GM21737 (cell line): ENCODE data around the gene EEIG2.
"Not testable (repeated sequence)": the region's sequence is repeated elsewhere in the genome, so short reads cannot be mapped to it uniquely, and the experiment has no call there.

ENCODE experiments used
- ATAC-seq: cut with Tn5 transposase; IDR thresholded peaks from one replicate; pipeline ENCODE4 v1.9.1; 2021; ENCODE audit warnings: mild to moderate bottlenecking, moderate library complexity; ENCODE audit not compliant: unreplicated experiment

Gene EEIG2

DNA sequence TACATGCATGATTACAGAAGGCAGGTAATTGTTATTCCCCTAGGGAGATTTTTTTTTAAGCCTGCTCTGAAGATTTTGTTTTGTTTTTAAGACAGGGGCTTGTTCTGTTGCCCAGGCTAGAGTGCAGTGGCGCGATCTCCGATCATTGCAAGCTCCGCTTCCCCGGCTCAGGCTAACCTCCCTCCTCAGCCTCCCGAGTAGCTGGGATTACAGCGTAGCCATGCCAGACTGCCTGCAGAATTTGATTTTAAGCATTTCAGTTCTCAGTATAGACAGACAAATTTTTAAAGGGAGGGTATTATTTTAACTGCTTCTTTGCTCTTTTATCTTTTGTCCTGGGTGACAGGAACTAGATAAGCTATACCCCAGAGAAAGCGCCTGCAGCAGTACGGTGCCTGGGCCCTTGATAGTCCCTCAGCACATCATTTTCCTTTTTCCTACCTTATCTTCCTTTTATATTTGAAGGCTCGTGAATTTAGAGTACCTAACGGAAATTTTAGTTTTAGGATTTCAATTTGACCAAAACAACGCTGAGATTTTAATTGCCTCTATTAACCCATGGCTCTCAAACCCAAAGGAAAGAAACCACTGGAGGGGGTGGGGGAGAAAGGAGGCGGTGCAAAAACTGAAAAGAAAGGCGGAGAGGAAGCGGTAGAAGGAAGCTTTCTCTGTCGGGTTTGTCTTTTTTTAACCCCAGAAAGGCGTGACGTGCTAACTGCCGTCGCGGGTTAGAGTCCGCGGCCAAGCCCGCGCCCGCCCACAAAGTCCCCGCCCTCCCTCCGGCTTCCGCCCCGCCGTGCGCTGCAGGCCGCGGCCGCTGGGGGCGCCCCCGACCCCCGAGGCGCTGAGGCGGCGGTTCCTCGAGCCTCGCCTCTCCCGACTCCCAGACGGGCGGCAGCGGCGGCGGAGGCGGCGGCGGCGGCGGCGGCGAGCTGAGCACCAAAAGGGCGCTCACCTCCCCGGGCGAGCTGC, at the start of gene EEIG2:
Gene EEIG2 (plus strand): TSS at position 886 of the 972 bp plus-strand sequence. CDS start 329 bp downstream, outside the sequence.
- peak; percentile 75 for ATAC-seq

DNA sequence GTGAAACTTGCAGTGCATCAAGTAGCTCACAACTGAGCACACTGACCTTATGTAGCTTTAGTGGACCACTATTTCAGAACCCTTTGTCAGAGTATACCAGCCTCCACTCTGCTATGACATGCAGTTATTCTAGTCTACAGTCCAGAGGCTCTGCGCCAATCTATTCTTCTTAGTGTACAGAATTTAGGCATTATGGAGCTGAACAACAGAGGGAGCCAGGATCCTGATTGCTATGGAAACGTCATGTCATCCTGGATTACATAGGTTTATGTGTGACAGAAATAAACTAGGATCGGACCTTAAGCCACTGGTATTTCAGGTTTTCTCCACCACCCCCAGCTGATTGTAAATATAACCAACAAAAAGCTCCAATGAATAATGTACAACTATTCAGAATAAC, 48.1 kb upstream of the EEIG2 start:
- ATAC-seq, result no peak

DNA sequence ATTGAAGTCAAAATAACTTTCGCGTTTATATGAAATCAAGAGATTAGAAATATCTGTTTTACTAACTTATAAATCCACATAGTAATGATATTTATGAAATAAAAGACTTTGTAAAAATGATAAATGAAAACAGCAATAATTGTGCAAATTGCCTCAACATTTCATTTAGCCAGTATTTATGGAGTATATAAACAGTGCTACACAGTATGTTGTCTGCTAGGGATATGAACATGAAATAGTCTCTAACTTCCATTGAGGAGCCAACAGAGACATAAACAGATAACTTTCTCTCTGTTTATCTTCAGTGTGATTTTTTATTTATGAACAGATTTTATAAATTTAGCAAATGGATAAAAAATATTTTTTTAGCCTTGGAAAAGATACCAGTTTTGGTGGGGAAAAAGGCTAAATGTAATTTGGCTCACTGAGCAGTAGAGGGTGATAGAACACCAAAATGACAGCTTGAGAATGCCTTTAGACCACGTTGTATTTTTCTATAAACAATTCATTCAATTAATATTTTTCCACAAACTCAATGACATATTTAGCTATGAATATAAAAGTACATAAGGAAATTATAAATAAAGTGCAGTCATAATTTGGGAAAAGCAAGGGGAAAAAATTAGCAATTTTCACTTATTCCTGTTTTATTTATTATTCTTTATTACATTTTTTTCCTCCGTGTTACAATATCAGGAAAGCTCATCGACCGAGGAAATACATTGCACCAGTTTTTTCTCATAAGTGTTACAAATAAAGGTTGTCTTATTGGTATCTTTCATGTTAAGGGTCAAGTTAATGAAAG, 47.5 kb upstream of the EEIG2 start:
- no peak for ATAC-seq

DNA sequence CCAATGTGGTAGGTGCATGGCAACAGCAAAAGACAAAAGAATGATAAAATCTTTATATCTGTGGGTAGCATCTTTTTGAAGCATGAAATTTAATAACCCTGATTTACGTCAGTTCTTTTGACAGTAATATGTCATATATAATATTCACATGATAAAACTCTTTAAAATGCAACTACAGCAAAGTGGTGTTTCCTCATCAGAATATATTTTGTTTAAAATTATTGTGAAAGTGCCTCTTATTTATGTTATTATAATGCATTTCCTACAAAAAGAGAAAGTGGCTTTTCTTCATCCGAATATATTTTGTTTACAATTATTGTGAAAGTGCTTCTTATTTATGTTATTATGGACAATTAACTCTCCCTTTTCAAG, 46.9 kb upstream of the EEIG2 start:
- ATAC-seq, result no peak

DNA sequence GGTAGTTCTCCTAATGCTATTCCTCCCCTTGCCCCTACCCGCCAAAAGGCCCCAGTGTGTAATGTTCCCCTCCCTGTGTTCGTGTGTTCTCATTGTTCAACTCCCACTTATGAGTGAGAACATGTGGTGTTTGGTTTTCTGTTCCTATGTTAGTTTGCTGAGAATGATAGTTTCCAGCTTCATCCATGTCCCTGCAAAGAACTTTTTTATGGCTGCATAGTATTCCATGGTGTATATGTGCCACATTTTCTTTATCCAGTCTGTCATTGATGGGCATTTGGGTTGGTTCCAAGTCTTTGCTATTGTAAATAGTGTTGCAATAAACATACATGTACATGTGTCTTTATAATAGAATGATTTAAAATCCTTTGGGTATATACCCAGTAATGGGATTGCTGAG, 46.0 kb upstream of the EEIG2 start:
- ATAC-seq, result not testable (repeated sequence)

DNA sequence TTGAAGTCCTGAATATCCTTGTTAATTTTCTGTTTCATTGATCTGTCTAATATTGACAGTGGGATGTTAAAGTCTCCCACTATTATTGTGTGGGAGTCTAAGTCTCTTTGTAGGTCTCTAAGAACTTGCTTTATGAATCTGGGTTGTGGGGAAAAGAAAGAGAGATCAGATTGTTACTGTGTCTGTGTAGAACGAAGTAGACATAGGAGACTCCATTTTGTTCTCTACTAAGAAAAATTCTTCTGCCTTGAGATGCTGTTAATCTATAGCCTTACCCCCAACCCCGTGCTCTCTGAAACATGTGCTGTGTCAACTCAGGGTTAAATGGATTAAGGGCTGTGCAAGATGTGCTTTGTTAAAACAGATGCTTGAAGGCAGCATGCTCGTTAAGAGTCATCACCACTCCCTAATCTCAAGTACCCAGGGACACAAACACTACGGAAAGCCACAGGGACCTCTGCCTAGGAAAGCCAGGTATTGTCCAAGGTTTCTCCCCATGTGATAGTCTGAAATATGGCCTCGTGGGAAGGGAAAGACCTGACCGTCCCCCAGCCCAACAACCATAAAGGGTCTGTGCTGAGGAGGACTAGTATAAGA, 42.5 kb upstream of the EEIG2 start:
- not testable (repeated sequence) for ATAC-seq

DNA sequence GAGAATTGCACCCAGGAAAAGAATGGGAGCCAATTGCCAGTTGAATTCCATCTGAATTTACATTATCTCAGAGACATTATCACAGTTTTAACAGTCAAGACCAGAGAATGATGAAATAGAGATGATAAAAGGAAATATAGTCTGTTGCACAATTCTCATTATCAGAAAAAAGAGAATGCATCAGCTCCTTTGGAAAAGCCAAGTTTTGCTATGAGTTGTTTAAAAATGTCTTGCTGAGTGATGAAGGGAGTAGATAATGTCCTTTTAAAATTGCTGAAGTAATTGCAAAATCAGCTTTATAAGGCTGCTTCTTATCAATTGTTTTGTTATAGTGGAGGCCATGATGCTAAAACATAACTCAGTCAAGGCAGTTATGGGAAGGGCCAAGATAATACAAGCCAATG, 37.9 kb upstream of the EEIG2 start:
- no peak for ATAC-seq

DNA sequence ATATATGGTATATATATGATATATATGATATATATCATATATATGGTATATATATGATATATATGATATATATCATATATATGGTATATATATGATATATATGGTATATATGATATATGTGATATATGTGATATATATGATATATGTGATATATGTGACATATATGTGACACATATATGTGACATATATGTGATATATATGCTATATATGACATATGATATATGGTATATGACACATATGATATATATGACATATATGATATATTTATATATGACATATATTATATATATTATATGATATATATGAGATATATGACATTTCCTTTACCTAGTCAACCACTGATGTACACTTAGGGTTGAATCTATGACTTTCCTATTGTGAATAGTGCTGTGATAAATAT, 36.1 kb upstream of the EEIG2 start:
- ATAC-seq, result no peak

DNA sequence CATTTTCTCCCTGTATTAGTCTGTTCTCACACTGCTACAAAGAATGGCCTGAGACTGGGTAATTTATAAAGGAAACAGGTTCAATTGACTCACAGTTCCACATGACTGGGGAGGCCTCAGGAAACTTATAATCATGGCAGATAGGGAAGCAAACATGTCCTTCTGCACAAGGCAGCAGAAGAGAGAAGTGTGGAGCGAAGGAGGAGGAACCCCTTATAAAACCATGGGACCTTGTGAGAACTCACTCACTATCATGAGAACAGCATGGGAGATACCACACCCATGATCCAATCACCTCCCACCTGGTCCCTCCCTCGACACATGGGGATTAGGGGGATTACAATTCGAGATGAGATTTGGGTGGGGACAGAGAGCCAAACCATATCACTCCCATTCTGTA, 35.2 kb upstream of the EEIG2 start:
- ATAC-seq, result no peak

DNA sequence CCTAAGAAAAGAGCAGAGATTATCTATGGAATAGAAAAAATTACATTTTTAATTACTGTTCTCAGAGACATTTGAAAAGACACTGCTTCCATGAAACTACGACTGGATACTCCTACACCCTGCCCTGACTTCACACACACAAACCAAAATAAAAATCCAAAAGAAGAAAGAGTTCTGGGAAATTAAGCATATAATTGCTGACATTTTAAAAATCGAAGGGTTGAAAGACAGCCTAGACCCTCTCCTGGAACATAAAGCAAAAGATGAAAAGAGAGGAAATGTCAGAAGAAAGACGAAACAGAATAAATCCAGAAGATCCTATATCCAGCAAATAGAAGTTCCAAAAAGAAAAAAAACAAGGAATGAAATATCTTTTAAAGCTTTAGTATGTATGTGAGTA, 32.8 kb upstream of the EEIG2 start:
- ATAC-seq, result no peak

DNA sequence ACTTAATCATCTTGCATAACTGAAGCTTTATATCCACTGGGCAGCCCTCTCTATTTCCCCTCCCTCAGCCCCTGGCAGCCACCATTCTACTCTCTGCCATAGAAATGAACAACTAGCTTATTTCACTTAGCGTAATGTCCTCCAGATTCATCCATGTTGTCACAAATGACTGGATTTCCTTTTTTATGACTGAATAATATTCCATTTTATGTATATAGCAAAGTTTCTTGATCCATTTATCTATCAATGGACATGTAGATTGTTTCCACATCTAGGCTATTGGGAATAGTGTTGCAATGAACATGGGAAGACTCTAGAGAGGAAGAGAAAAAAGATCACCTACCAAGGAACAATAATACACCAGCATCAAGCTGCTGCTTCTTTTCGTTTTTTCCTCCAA, 32.1 kb upstream of the EEIG2 start:
- ATAC-seq, result no peak

DNA sequence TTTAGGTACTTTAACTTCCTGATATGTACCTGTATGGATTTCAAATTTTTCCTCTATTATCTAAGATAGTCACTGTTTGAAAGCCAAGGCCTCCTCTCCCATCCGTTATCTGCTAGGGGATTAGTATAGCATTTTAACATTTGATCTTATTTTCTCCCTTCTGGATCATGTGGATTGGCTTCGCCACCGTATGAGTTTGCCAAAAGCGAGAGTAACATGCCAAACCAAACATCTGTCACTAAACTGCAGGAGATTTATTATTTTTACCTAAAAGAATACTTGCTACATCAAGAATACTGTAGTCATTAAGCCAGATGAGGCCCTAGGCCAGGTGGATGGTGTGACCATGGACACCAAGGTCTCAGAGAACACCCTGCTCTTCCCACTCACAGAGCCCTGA, 28.5 kb upstream of the EEIG2 start:
- ATAC-seq, result no peak

DNA sequence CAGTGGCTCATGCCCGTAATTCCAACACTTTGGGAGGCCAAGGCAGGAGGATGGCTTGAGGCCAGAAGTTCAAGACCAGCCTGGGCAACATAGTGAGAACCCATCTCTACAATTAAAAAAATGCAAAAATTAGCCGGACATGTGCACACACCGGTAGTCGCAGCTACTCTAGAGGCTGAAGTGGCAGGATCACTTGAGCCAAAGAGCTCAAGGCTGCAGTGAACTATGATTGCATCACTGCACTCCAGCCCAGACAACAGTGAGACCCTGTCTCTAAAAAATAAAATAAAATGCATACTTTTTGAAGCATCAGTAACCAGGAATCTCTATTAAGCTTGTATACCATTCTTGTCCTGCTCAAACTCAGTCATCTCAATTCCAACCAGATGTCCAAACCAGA, 27.2 kb upstream of the EEIG2 start:
- no peak for ATAC-seq

DNA sequence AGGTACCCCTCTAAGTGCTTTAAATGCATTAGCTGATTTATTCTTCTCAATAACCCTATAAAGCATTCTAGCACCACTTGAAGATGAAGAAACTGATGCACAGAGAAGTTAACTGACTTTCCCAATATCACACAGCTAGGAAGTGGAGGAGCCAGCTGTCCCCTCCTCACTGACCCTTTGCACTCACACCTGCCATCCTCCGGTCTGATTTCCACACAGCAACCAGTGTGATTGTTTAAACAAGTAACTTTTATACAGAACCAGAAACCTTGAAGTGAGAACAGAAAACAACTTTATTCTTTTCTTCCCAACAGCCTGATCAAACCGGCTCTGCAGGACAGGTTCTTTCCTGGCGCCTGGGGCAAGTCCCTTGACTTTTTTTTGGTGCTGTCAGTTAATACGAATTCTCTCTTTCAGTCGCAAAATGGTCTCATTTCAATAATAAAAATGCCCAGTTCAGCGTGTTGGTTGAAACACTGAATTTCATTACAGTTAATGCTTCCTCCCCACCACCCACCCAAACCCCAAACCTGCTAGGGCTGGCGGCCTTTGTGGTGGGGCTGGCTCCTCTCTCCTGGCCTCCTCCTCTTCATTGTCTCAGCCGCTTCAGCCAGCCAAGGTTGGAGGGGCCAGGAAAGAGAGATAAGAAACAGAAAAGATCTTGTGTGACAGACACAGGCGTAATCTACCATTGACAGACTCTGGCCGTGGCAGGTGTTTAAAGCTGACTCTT, 26.4 kb upstream of the EEIG2 start:
- no peak for ATAC-seq

DNA sequence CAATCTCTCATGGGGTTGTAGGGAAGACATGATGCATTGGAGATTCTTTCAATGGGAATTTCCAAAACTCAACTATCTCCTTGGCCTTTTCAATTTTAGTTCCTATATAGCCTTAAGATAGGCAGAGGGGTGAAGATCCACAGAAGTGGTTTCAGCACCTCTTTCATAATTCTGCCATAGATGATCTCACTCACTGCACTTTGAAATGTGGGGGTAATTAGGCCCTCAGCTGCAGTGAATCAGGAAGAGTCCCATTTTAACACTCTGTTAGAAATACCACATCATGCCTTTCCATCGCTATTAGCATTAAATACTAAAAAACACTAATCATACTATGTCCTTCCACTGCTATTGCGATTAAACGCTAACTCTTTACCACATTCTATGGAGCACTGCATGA, 25.1 kb upstream of the EEIG2 start:
- no peak for ATAC-seq

DNA sequence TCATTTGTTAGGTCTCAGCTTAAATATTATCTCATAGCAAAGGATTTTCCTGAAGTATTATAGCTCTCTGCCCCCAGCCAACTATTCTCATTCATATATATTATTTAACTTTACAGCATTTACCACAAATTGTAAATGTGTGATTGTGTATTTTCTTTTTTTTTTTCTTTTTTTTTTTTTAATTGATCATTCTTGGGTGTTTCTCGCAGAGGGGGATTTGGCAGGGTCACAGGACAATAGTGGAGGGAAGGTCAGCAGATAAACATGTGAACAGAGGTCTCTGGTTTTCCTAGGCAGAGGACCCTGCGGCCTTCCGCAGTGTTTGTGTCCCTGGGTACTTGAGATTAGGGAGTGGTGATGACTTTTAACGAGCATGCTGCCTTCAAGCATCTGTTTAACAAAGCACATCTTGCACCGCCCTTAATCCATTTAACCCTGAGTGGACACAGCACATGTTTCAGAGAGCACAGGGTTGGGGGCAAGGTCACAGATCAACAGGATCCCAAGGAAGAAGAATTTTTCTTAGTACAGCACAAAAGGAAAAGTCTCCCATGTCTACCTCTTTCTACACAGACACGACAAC, 24.5 kb upstream of the EEIG2 start:
- not testable (repeated sequence) for ATAC-seq

DNA sequence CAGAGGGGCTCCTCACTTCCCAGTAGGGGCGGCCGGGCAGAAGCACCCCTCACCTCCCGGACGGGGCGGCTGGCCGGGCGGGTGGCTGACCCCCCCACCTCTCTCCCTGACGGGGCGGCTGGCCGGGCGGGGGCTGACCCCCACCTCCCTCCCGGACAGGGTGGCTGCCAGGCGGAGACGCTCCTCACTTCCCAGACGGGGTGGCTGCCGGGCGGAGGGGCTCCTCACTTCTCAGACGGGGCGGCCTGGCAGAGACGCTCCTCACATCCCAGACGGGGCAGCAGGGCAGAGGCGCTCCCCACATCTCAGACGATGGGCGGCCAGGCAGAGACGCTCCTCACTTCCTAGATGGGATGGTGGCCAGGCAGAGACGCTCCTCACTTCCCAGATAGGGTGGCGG, 23.9 kb upstream of the EEIG2 start:
- not testable (repeated sequence) for ATAC-seq

DNA sequence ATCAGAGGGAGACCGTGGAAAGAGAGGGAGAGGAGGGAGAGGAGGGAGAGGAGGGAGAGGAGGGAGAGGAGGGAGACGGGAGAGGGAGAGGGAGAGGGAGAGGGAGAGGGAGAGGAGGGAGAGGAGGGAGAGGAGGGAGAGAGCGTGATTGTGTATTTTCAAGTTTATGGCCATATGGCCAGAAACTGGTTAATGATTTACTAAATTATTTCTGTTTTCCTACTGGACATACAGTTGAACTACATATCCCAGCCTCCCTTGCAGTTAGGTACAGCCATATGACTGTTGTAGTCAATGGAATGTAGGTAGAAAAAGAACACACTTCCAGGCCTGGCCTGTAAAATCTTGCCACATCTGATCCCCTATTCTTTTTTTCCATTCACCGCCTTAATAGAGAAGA, 23.1 kb upstream of the EEIG2 start:
- not testable (repeated sequence) for ATAC-seq

DNA sequence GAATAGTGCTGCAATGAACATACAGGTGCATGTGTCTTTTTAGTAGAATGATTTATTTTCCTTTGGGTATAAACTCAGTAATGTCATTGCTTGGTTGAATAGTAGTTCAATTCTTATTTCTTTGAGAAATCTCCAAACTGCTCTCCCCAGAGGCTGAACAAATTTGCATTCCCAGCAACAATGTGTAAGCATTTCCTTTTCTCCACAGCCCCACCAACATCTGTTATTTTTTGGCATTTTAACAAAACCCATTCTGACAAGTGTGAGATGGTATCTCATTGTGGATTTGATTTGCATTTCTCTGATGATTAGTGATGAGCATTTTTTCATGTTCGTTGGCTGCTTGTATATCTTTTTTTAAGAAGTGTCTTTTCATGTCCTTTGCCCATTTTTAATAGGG, 21.9 kb upstream of the EEIG2 start:
- ATAC-seq, result no peak

DNA sequence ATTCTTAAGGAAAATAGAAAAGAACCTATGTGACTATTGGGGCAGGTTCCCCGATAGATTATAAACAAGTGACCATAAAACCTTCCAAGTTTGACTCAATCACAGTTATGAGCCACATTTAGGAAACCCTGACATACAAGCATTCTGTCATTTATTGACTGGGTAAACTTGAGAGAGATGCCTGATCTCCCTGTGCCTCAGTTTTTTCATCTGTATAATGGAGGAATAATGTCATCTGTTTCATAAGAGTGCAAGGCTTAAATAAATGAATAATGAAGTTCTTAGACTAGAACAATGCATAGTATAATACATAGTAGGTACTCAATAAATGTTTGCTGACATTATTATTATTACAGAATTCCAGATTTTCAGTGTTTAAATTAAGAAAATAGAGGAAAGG, 18.9 kb upstream of the EEIG2 start:
- no peak for ATAC-seq

DNA sequence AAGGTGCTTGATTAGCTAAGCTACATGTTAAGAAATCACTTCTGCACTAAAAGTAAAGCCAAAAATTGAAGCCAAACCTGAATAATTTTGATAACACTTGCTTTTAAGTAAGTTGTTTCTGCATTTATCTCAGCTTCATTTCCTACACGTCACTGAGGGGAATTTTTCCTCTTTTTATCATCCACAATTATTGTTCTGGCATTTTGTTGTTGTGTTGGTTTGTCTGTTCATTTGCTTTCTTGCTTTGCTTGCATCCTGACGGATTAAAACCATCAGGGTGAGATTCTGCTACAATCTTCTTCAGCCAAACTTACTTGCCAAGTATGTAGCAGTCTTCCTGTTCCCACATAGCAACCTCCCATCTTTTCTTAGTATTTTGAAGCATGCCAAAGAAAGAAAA, 18.0 kb upstream of the EEIG2 start:
- no peak for ATAC-seq
